IMR-90 (cell line): ENCODE results near the gene PACS1. TPM values are rescaled to one million over a fixed set of nuclear protein-coding genes. Genes with fewer than 3 reads are reported as not detected.

Source experiments
- ATAC-seq: fragments of 200-7000 bp; cut with Tn5 transposase; 2 replicates; pipeline ENCODE4 v1.9.1; 2020; ENCODE audit warnings: low read depth, mild to moderate bottlenecking, moderate library complexity
- BruUV-seq: library from RNA; stranded (reverse); fragments of 400-500 nt; replicated peaks from 2 replicates; lab custom pipeline; 2021; lab: Mats Ljungman, UMichigan
- CTCF ChIA-PET: fragments of 300-600 bp; formaldehyde crosslinking; extraction: SDS; loops from one replicate; lab custom pipeline; 2021; ENCODE audit warnings: antibody characterized with exemption; lab: Yijun Ruan, JAX
- POLR2A ChIA-PET: fragments of 300-600 bp; sonication (Branson Sonifier 250); formaldehyde crosslinking; loops from one replicate; lab custom pipeline; 2022; ENCODE audit warnings: antibody characterized with exemption; ENCODE audit not compliant: unreplicated experiment; lab: Charles Lee
- DNase-seq: peaks from one replicate; pipeline ENCODE4 v3.0.0; 2013
- H2AFZ ChIP-seq: replicated peaks from 2 replicates; pipeline ENCODE3; 2013; ENCODE audit warnings: low read length, mild to moderate bottlenecking; ENCODE audit not compliant: poor library complexity
- H2AK5ac ChIP-seq: 2 replicates; pipeline ENCODE4 v1.6.1; 2013; ENCODE audit warnings: low read depth, low read length, inconsistent platforms
- H2AK9ac ChIP-seq: replicated peaks from 2 replicates; pipeline ENCODE3; 2013; ENCODE audit warnings: mild to moderate bottlenecking, low read depth, low read length, moderate library complexity; ENCODE audit not compliant: poor library complexity
- H2BK120ac ChIP-seq: 2 replicates; pipeline ENCODE4 v1.6.1; 2013; ENCODE audit warnings: low read depth, low read length, inconsistent platforms
- H2BK15ac ChIP-seq: 3 replicates; pipeline ENCODE4 v1.6.1; 2013; ENCODE audit warnings: low read depth, low read length, inconsistent platforms
- H2BK20ac ChIP-seq: 2 replicates; pipeline ENCODE4 v1.6.1; 2013; ENCODE audit warnings: low read depth, mild to moderate bottlenecking, inconsistent platforms, low read length, moderate library complexity
- H2BK5ac ChIP-seq: 2 replicates; pipeline ENCODE4 v1.6.1; 2013; ENCODE audit warnings: mild to moderate bottlenecking, low read depth, low read length, inconsistent platforms; ENCODE audit not compliant: poor library complexity, severe bottlenecking
- H3K14ac ChIP-seq: replicated peaks from 2 replicates; pipeline ENCODE4 v1.6.1; 2013; ENCODE audit warnings: low read depth, low read length, inconsistent platforms
- H3K18ac ChIP-seq: 2 replicates; pipeline ENCODE4 v1.6.1; 2013; ENCODE audit warnings: low read depth, low read length, control low read depth
- H3K23ac ChIP-seq: 2 replicates; pipeline ENCODE4 v1.6.1; 2013; ENCODE audit warnings: low read depth, low read length, inconsistent platforms
- H3K27ac ChIP-seq: 2 replicates; pipeline ENCODE4 v1.5.1; 2013; ENCODE audit warnings: mild to moderate bottlenecking, control low read depth, low read length; ENCODE audit not compliant: insufficient read depth
- H3K27me3 ChIP-seq: 2 replicates; pipeline ENCODE4 v1.6.1; 2013; ENCODE audit warnings: low read length; ENCODE audit not compliant: control insufficient read depth, insufficient read depth
- H3K36me3 ChIP-seq: 2 replicates; pipeline ENCODE4 v1.6.1; 2013; ENCODE audit warnings: low read length, mixed read lengths; ENCODE audit not compliant: control insufficient read depth, insufficient read depth
- H3K4ac ChIP-seq: 2 replicates; pipeline ENCODE4 v1.6.1; 2013; ENCODE audit warnings: low read depth, low read length, inconsistent platforms
- H3K4me1 ChIP-seq: 2 replicates; pipeline ENCODE4 v1.6.1; 2013; ENCODE audit warnings: low read length, mixed read lengths; ENCODE audit not compliant: control insufficient read depth, insufficient read depth
- H3K4me2 ChIP-seq: 2 replicates; pipeline ENCODE4 v1.6.1; 2013; ENCODE audit warnings: low read depth, mild to moderate bottlenecking, control low read depth, low read length, moderate library complexity
- H3K4me3 ChIP-seq: 2 replicates; pipeline ENCODE4 v1.5.1; 2013; ENCODE audit warnings: low read depth, mild to moderate bottlenecking, control low read depth, low read length, moderate library complexity; ENCODE audit not compliant: insufficient read depth
- H3K56ac ChIP-seq: 2 replicates; pipeline ENCODE4 v1.6.1; 2013; ENCODE audit warnings: low read length, inconsistent platforms; ENCODE audit not compliant: insufficient read depth; ENCODE audit errors: extremely low read depth
- H3K79me1 ChIP-seq, 2 experiments: 2 replicates each; pipeline ENCODE4 v1.6.1; 2013; ENCODE audit warnings: low read length in 2 of 2, inconsistent platforms in 1 of 2, low read depth in 1 of 2
- H3K9ac ChIP-seq: 2 replicates; pipeline ENCODE4 v1.6.1; 2013; ENCODE audit warnings: low read depth, low read length, control low read depth
- H3K9me1 ChIP-seq: 2 replicates; pipeline ENCODE4 v1.6.1; 2013; ENCODE audit warnings: low read length, inconsistent platforms; ENCODE audit not compliant: insufficient read depth
- H3K9me3 ChIP-seq: 2 replicates; pipeline ENCODE4 v1.6.1; 2013; ENCODE audit warnings: low read length; ENCODE audit not compliant: control insufficient read depth, insufficient read depth
- H4K20me1 ChIP-seq: 2 replicates; pipeline ENCODE4 v1.6.1; 2013; ENCODE audit warnings: low read length, inconsistent platforms; ENCODE audit not compliant: insufficient read depth
- H4K5ac ChIP-seq: 2 replicates; pipeline ENCODE4 v1.6.1; 2013; ENCODE audit warnings: mild to moderate bottlenecking, low read depth, low read length, control low read depth
- H4K8ac ChIP-seq, 2 experiments: 2 replicates each; pipeline ENCODE4 v1.6.1; 2013; ENCODE audit warnings: low read depth in 2 of 2, low read length in 2 of 2, control low read depth in 1 of 2, inconsistent platforms in 1 of 2
- H4K91ac ChIP-seq: 2 replicates; pipeline ENCODE4 v1.6.1; 2013; ENCODE audit warnings: low read depth, low read length, inconsistent platforms; ENCODE audit not compliant: insufficient read depth
- CHD1 ChIP-seq: IDR thresholded peaks from 2 replicates; pipeline ENCODE4 v1.6.1; 2012; ENCODE audit warnings: low read depth, low read length, improper control_type of control experiment
- FOS ChIP-seq: fragments of 150-350 bp; IDR thresholded peaks from 2 replicates; pipeline ENCODE4 v1.6.1; 2016; ENCODE audit warnings: low read depth, low read length
- MAFK ChIP-seq: IDR thresholded peaks from 2 replicates; pipeline ENCODE4 v1.6.1; 2012; ENCODE audit warnings: low read depth, low read length, improper control_type of control experiment
- MAZ ChIP-seq: IDR thresholded peaks from 2 replicates; pipeline ENCODE4 v1.6.1; 2012; ENCODE audit warnings: low read depth, mild to moderate bottlenecking, low read length, improper control_type of control experiment, moderate library complexity, borderline replicate concordance
- MXI1 ChIP-seq: IDR thresholded peaks from 2 replicates; pipeline ENCODE4 v1.6.1; 2012; ENCODE audit warnings: low read depth, mild to moderate bottlenecking, low read length, moderate library complexity, borderline replicate concordance
- NFE2L2 ChIP-seq: fragments of 150-350 bp; IDR thresholded peaks from 2 replicates; pipeline ENCODE4 v1.6.1; 2016; ENCODE audit warnings: low read depth, mild to moderate bottlenecking, low read length
- POLR2A ChIP-seq: IDR thresholded peaks from 2 replicates; pipeline ENCODE4 v1.6.1; 2012; ENCODE audit warnings: mild to moderate bottlenecking, low read depth, low read length
- RCOR1 ChIP-seq: IDR thresholded peaks from 2 replicates; pipeline ENCODE4 v1.6.1; 2012; ENCODE audit warnings: mild to moderate bottlenecking, low read length, improper control_type of control experiment; ENCODE audit not compliant: insufficient replicate concordance
- RFX5 ChIP-seq: IDR thresholded peaks from 2 replicates; pipeline ENCODE4 v1.8.0; 2012; ENCODE audit warnings: low read depth, mild to moderate bottlenecking, low read length, moderate library complexity
- WGBS, 2 experiments: methylation state at CpG; one replicate each; pipeline versions ENCODE4 v1.1.5 to v1.1.7; 2013; ENCODE audit warnings: missing lambda C conversion rate in 2 of 2; ENCODE audit not compliant: insufficient read length in 1 of 2; ENCODE audit errors: extremely low coverage in 2 of 2; 5-methylcytosine and 5-hydroxymethylcytosine counted together
- dilution Hi-C: fragments of 300-500 bp; cut with HindIII; formaldehyde crosslinking; loops from one replicate; pipeline ENCODE4 v1.14.3; 2018; ENCODE audit warnings: low sequenced_read_pairs; ENCODE audit not compliant: unreplicated experiment
- in situ Hi-C: fragments of 300-500 bp; cut with MboI; formaldehyde crosslinking; loops from 3 replicates; pipeline ENCODE4 v1.14.3; 2019; ENCODE audit warnings: low sequenced_read_pairs, inconsistent platforms, mixed read lengths
- intact Hi-C: fragments of 100-400 bp; cut with micrococcal nuclease; formaldehyde crosslinking; loops from 2 replicates; pipeline ENCODE4 v1.10.0; 2022
- polyA plus RNA-seq, 3 experiments: library from polyadenylated mRNA; depleted of rRNA; stranded (reverse); fragments of >200 nt; gene quantifications; 2 replicates each; pipeline ENCODE4 v1.2.3, GENCODE V29; 2012; ENCODE audit warnings: low replicate concordance in 1 of 3
- total RNA-seq: library from RNA; depleted of rRNA; stranded (reverse); fragments of >200 nt; gene quantifications from 2 replicates; pipeline ENCODE4 v1.2.3, GENCODE V29; 2012

PACS1 gene
- total and polyA plus RNA-seq, 2 of the 4 experiments (the other 2 are of a cell fraction) = 7.3 to 32.0 TPM

- H2AFZ ChIP-seq = no peak overlapping the region
- no peak overlapping the region for H3K23ac ChIP-seq
- in situ Hi-C loops (no loop called here), dilution Hi-C loops (no loop called here), intact Hi-C loops (loop anchor here (5.0 to 10.0 kb wide), 2 partner anchors 36 to 123 kb away; no protein-coding TSS in a partner anchor)
- no peak overlapping the region for H2BK15ac ChIP-seq
- H4K8ac ChIP-seq = peak overlapping the region in 1 of 2 experiments; percentile 29; a peak in 1 of 4 replicates
- H3K56ac ChIP-seq = no peak overlapping the region
- H3K4ac ChIP-seq = peak overlapping the region; percentile 28; the same call in 1 of the 2 replicates
- peaks cover 23% of the 10 kb centered on the region for H3K9me1 ChIP-seq
- no peak overlapping the region for H3K18ac ChIP-seq
- POLR2A ChIA-PET = interaction anchor here (0.5 kb wide), 1 partner anchor 1066 kb away, joined by 6 read pairs; no protein-coding TSS in a partner anchor
- CTCF ChIA-PET = no interaction called here
- H3K79me1 ChIP-seq = peaks cover 29 to 83% of the 10 kb centered on the region in 2 experiments
- no peak overlapping the region for H3K9ac ChIP-seq
- peaks cover 3% of the 10 kb centered on the region; the same call in 1 of the 2 replicates for H3K36me3 ChIP-seq
- H3K9me3 ChIP-seq = no peaks in the 10 kb centered on the region
- no peak for ATAC-seq
- H2BK20ac ChIP-seq = no peak overlapping the region
- H3K27me3 ChIP-seq = no peaks in the 10 kb centered on the region
- H2BK5ac ChIP-seq = no peak overlapping the region
- peaks cover 26% of the 10 kb centered on the region for H3K4me1 ChIP-seq
- no peak overlapping the region for H3K27ac ChIP-seq
- H4K5ac ChIP-seq = no peak overlapping the region
- H4K91ac ChIP-seq = no peak overlapping the region
- no peak overlapping the region for H3K14ac ChIP-seq
- H2BK120ac ChIP-seq = no peak overlapping the region
- no peak overlapping the region for H3K4me2 ChIP-seq
- peak overlapping the region; percentile 44 for H2AK9ac ChIP-seq
- TF ChIP-seq RFX5 (no peak), FOS (no peak), CHD1 (no peak), RCOR1 (no peak), MXI1 (no peak), NFE2L2 (no peak), MAZ (no peak), POLR2A (no peak), MAFK (no peak)
- peaks cover 78% of the 10 kb centered on the region for H4K20me1 ChIP-seq
- DNase-seq = no peak
- H2AK5ac ChIP-seq = no peak overlapping the region; the same call in 1 of the 2 replicates
- BruUV-seq = no TSS peak
- 80% methylated on average over 2 of the region's 5 CpGs; no CpG with 5 or more reads in 1 of the 2 experiments for WGBS, 2 experiments
- no peak overlapping the region for H3K4me3 ChIP-seq
These were observed 11.4 kb downstream of the PACS1 start for GRCh38 chr11:66081505-66081904.
